Neural crest cell (in vitro differentiated cells): ENCODE data around the gene RNF220. TPM values are rescaled to one million over a fixed set of nuclear protein-coding genes. Genes with fewer than 3 reads are reported as not detected.
"Not testable (repeated sequence)": the region's sequence is repeated elsewhere in the genome, so short reads cannot be mapped to it uniquely, and the experiment has no call there.

Experiments
- DNase-seq: peaks from one replicate; pipeline ENCODE4 v3.0.0; 2021; ENCODE audit warnings: low read depth, mixed read lengths, low spot score
- H3K27ac Mint-ChIP-seq: one replicate; pipeline ENCODE4 v1.8.0; 2021; ENCODE audit warnings: mild to moderate bottlenecking, mixed read lengths; ENCODE audit not compliant: unreplicated experiment
- H3K27me3 Mint-ChIP-seq: 2 replicates; pipeline ENCODE4 v1.8.0; 2021; ENCODE audit warnings: low read depth, mild to moderate bottlenecking, mixed read lengths
- H3K36me3 Mint-ChIP-seq: 2 replicates; pipeline ENCODE4 v1.8.0; 2021; ENCODE audit warnings: low read depth, mild to moderate bottlenecking, mixed read lengths
- H3K4me1 Mint-ChIP-seq: 2 replicates; pipeline ENCODE4 v1.8.0; 2021; ENCODE audit warnings: mixed read lengths
- H3K4me3 Mint-ChIP-seq: one replicate; pipeline ENCODE4 v1.8.0; 2021; ENCODE audit warnings: mild to moderate bottlenecking, mixed read lengths
- H3K9me3 Mint-ChIP-seq: 2 replicates; pipeline ENCODE4 v1.8.0; 2021; ENCODE audit warnings: mixed read lengths
- CTCF ChIP-seq: fragments of 200-600 bp; sonication (generic); conservative IDR thresholded peaks from 2 replicates; pipeline ENCODE4 v1.5.0; 2021; ENCODE audit warnings: antibody characterized with exemption, mild to moderate bottlenecking
- total RNA-seq: library from RNA; stranded (reverse); gene quantifications from 2 replicates; pipeline ENCODE4 v1.2.1, GENCODE V29; 2021

Gene RNF220
- total RNA-seq, 1 donor from 2014 or later, result 96.7 TPM

GRCh38 chr1:44663417-44663816, 258.4 kb downstream of the RNF220 start:
- no peaks in the 10 kb centered on the region for H3K27me3 Mint-ChIP-seq
- no peak for DNase-seq
- no peak overlapping the region for H3K27ac Mint-ChIP-seq
- H3K9me3 Mint-ChIP-seq, result no peaks in the 10 kb centered on the region
- TF ChIP-seq CTCF, result no peak
- no peak overlapping the region for H3K4me3 Mint-ChIP-seq
- no peaks in the 10 kb centered on the region for H3K36me3 Mint-ChIP-seq
- H3K4me1 Mint-ChIP-seq, result peaks cover 4% of the 10 kb centered on the region

- H3K27ac Mint-ChIP-seq, result no peak overlapping the region
- no peak overlapping the region for H3K4me3 Mint-ChIP-seq
- DNase-seq, result no peak
These were observed 259.8 kb downstream of the RNF220 start for GRCh38 chr1:44664730-44665370.

GRCh38 chr1:44666719-44667118, 261.7 kb downstream of the RNF220 start:
- H3K9me3 Mint-ChIP-seq, H3K36me3 Mint-ChIP-seq, H3K4me3 Mint-ChIP-seq, H3K27ac Mint-ChIP-seq, H3K27me3 Mint-ChIP-seq, DNase-seq: not testable (repeated sequence)
- peaks cover 13% of the 10 kb centered on the region for H3K4me1 Mint-ChIP-seq

More at GRCh38 chr1:44664730-44665370, 259.8 kb downstream of the RNF220 start:
- Mint-ChIP-seq H3K36me3 (no peaks in the 10 kb centered on the region), H3K9me3 (no peaks in the 10 kb centered on the region), H3K27me3 (no peaks in the 10 kb centered on the region), H3K4me1 (peaks cover 4% of the 10 kb centered on the region)
- TF ChIP-seq CTCF, result no peak

DNA sequence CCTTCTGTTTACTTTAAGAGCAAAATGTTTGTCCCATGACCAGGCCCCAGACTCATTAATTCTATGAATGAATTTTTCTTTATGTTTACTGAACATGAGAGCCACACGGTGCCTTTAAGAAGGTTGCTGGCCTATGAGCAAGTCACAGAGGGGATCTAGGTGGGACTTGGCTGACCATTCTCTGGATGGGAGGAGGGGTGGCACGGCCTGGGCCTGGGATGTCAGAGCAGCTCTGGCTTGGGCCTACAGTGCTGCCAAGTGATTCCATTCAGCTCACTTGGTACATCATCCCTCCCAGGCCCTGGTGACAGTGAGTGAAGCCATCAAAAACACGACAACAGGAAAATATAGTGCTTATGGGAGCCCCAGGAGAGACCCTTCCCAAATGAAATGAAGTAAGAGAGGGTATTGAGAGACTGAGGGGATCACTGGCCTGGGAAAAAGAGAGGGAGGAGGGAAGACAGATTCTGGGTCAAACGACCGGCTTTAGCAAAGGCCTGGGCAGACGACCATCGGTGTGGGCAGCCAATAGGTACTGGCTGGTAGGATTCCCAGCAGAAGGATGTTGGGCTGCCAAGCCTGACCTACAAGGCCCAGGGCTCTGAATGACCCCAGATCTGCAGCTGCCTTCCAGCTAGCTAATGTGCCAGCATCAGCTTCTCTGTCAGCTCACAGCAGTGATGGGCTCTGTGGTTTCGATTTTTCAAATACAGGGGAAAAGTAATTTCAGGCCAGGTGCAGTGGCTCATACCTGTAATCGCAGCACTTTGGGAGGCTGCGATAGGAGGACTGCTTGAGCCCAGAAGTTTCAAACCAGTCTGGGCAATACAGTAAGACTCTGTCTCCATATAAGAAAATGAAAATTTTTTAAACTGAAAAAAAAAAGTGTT, 265.9 kb downstream of the RNF220 start:
- Mint-ChIP-seq H3K27ac (peak overlapping the region; percentile 82), H3K4me1 (peaks cover 45% of the 10 kb centered on the region), H3K4me3 (peak overlapping the region; percentile 65), H3K36me3 (no peaks in the 10 kb centered on the region), H3K27me3 (no peaks in the 10 kb centered on the region), H3K9me3 (no peaks in the 10 kb centered on the region)
- no peak for TF ChIP-seq CTCF
- DNase-seq, result no peak

- TF ChIP-seq CTCF, result no peak
- H3K9me3 Mint-ChIP-seq, result no peaks in the 10 kb centered on the region
- no peaks in the 10 kb centered on the region for H3K36me3 Mint-ChIP-seq
- peaks cover 45% of the 10 kb centered on the region for H3K4me1 Mint-ChIP-seq
- H3K27ac Mint-ChIP-seq, result peak overlapping the region; percentile 96
- peak overlapping the region; percentile 91 for H3K4me3 Mint-ChIP-seq
- H3K27me3 Mint-ChIP-seq, result no peaks in the 10 kb centered on the region
- DNase-seq, result peak; percentile 45
These were observed 267.4 kb downstream of the RNF220 start for GRCh38 chr1:44672254-44672955.
